B cell (primary cell): Measurements from ENCODE around the gene EFNB3. TPM values are rescaled to one million over a fixed set of nuclear protein-coding genes. Genes with fewer than 3 reads are reported as not detected.
A peak's percentile ranks its signal among the peaks of the same experiment; 100 is the strongest.

Experiments used
- ATAC-seq: fragments of 200-7000 bp; cut with Tn5 transposase; one replicate; pipeline ENCODE4 v1.10.0; 2021; ENCODE audit warnings: low read depth, mild to moderate bottlenecking, moderate number of reproducible peaks, moderate library complexity
- CTCF ChIA-PET: fragments of 350-600 bp; sonication (Branson Sonifier 250); formaldehyde crosslinking; loops from one replicate; lab custom pipeline; 2021; ENCODE audit warnings: antibody characterized with exemption, inconsistent platforms; lab: Charles Lee
- POLR2A ChIA-PET: fragments of 350-600 bp; sonication (Branson Sonifier 250); formaldehyde crosslinking; loops from one replicate; lab custom pipeline; 2021; ENCODE audit warnings: antibody characterized with exemption; lab: Charles Lee
- DNase-seq: peaks from one replicate; pipeline ENCODE4 v3.0.0; 2013
- H2AFZ ChIP-seq: 2 replicates; pipeline ENCODE4 v1.6.1; 2012; ENCODE audit warnings: mild to moderate bottlenecking, low read depth, low read length; ENCODE audit not compliant: insufficient read depth, poor library complexity, severe bottlenecking
- H3K27ac ChIP-seq, 2 donors: 1 replicate in 1 of 2; 2 replicates in 1 of 2; pipeline ENCODE4 v1.5.1; 2012 to 2013; ENCODE audit warnings: low read length in 2 of 2, mild to moderate bottlenecking in 2 of 2, moderate library complexity in 1 of 2
- H3K27me3 ChIP-seq, 4 experiments: fragments of 200-600 bp in 1 of 4; sonication (generic) in 1 of 4; replicated peaks in 1 of 4; 1 replicate in 2 of 4; 2 replicates in 2 of 4; pipeline versions ENCODE4 v1.6.1 to v1.7.0; 2013 to 2016; ENCODE audit warnings: low read length in 3 of 4, mild to moderate bottlenecking in 2 of 4, mixed read lengths in 1 of 4, moderate library complexity in 1 of 4; ENCODE audit not compliant: insufficient read depth in 4 of 4, control insufficient read depth in 3 of 4; ENCODE audit errors: control extremely low read depth in 1 of 4
- H3K36me3 ChIP-seq, 2 experiments: replicated peaks in 1 of 2; 1 replicate in 1 of 2; 2 replicates in 1 of 2; pipeline versions ENCODE4 v1.6.1 to v1.7.1; 2013; ENCODE audit warnings: low read length in 1 of 2; ENCODE audit not compliant: insufficient read depth in 2 of 2, control insufficient read depth in 1 of 2; ENCODE audit errors: control extremely low read depth in 1 of 2, extremely low read depth in 1 of 2
- H3K4me1 ChIP-seq, 2 donors: fragments of 200-600 bp in 1 of 2; sonication (generic) in 1 of 2; 1 replicate in 1 of 2; 2 replicates in 1 of 2; pipeline versions ENCODE4 v1.5.1 to v1.6.1; 2013 to 2017; ENCODE audit warnings: low read length in 2 of 2; ENCODE audit not compliant: control insufficient read depth in 2 of 2, insufficient read depth in 2 of 2
- H3K4me2 ChIP-seq: replicated peaks from 2 replicates; pipeline ENCODE3; 2012; ENCODE audit warnings: mild to moderate bottlenecking, low read depth, low read length; ENCODE audit not compliant: poor library complexity, severe bottlenecking
- H3K4me3 ChIP-seq, 5 experiments: fragments of 200-600 bp in 1 of 5; sonication (generic) in 1 of 5; 1 replicate in 3 of 5; 2 replicates in 2 of 5; pipeline versions ENCODE4 v1.5.1 to v1.7.0; 2011 to 2016; ENCODE audit warnings: low read length in 4 of 5, mild to moderate bottlenecking in 4 of 5, low read depth in 2 of 5, control low read depth in 1 of 5, moderate library complexity in 1 of 5; ENCODE audit not compliant: insufficient read depth in 1 of 5; ENCODE audit errors: control extremely low read depth in 1 of 5, extremely low read depth in 1 of 5
- H3K79me2 ChIP-seq: fragments of 200-600 bp; sonication (generic); one replicate; pipeline ENCODE4 v1.6.0; 2016; ENCODE audit warnings: low read length; ENCODE audit not compliant: control insufficient read depth, insufficient read depth
- H3K9ac ChIP-seq: fragments of 200-600 bp; sonication (generic); 2 replicates; pipeline ENCODE4 v1.6.1; 2017; ENCODE audit warnings: mild to moderate bottlenecking, low read length, moderate library complexity
- H3K9me3 ChIP-seq, 3 donors: one replicate each; pipeline versions ENCODE4 v1.6.1 to v1.7.1; 2013; ENCODE audit warnings: low read length in 2 of 3; ENCODE audit not compliant: control insufficient read depth in 2 of 3, insufficient read depth in 1 of 3; ENCODE audit errors: control extremely low read depth in 1 of 3
- H4K20me1 ChIP-seq: 2 replicates; pipeline ENCODE4 v1.6.0; 2012; ENCODE audit warnings: mild to moderate bottlenecking, low read length; ENCODE audit not compliant: insufficient read depth, control insufficient read depth, poor library complexity, severe bottlenecking
- H3K27ac Mint-ChIP-seq: one replicate; pipeline ENCODE4 v1.8.0; 2021; ENCODE audit warnings: mixed read lengths
- H3K27me3 Mint-ChIP-seq: one replicate; pipeline ENCODE4 v1.8.0; 2021; ENCODE audit warnings: mixed read lengths
- H3K4me1 Mint-ChIP-seq: one replicate; pipeline ENCODE4 v1.8.0; 2021; ENCODE audit warnings: mixed read lengths
- H3K4me3 Mint-ChIP-seq: one replicate; pipeline ENCODE4 v1.8.0; 2021; ENCODE audit warnings: mixed read lengths
- H3K9me3 Mint-ChIP-seq: one replicate; pipeline ENCODE4 v1.8.0; 2022; ENCODE audit warnings: mixed read lengths; ENCODE audit not compliant: insufficient read depth
- CTCF ChIP-seq: fragments of 200-600 bp; IDR thresholded peaks from one replicate; pipeline ENCODE4 v1.8.0; 2022; ENCODE audit warnings: antibody characterized with exemption, mild to moderate bottlenecking
- EZH2 ChIP-seq: IDR thresholded peaks from 2 replicates; pipeline ENCODE4 v1.6.1; 2012; ENCODE audit warnings: borderline replicate concordance, low read depth, mild to moderate bottlenecking, moderate library complexity, low read length; ENCODE audit not compliant: insufficient read depth, poor library complexity, severe bottlenecking
- WGBS: methylation state at CpG from one replicate; pipeline ENCODE4 v1.1.5; 2013; ENCODE audit warnings: missing lambda C conversion rate; ENCODE audit not compliant: insufficient coverage; 5-methylcytosine and 5-hydroxymethylcytosine counted together
- intact Hi-C: fragments of 100-400 bp; cut with micrococcal nuclease; formaldehyde crosslinking; loops from one replicate; pipeline ENCODE4 v1.10.0; 2022
- polyA plus RNA-seq: library from polyadenylated mRNA; depleted of rRNA; stranded (reverse); fragments of >200 nt; gene quantifications from 2 replicates; pipeline ENCODE4 v1.2.3, GENCODE V29; 2012
- total RNA-seq, 2 donors: library from RNA; stranded (reverse); fragments of 120-200 nt in 1 of 2; gene quantifications; 1 replicate in 1 of 2; 2 replicates in 1 of 2; pipeline versions ENCODE4 v1.2.3 to v1.2.4, GENCODE V29; 2013 to 2022

The EFNB3 gene
- total and polyA plus RNA-seq, 2 donors (not counting 1 experiment from before 2014, with no cell fraction given): not detected

- H3K4me1 ChIP-seq: no peaks in the 10 kb centered on the region
- H3K79me2 ChIP-seq: no peaks in the 10 kb centered on the region
- H3K36me3 ChIP-seq: no peaks in the 10 kb centered on the region
- no peak overlapping the region for H3K4me3 Mint-ChIP-seq
- H3K9me3 ChIP-seq: no peaks in the 10 kb centered on the region
- no peaks in the 10 kb centered on the region for H4K20me1 ChIP-seq
- no peak overlapping the region for H2AFZ ChIP-seq
- H3K27ac ChIP-seq: no peak overlapping the region
- no peak overlapping the region for H3K4me3 ChIP-seq
- POLR2A ChIA-PET: interaction anchor here (0.6 kb wide), 1 partner anchor 1284 kb away, joined by 3 read pairs; no protein-coding TSS in a partner anchor
- TF ChIP-seq CTCF (no peak), EZH2 (no peak)
- no peak overlapping the region for H3K4me2 ChIP-seq
- no peak overlapping the region for H3K27ac Mint-ChIP-seq
- peaks cover 0 to 5% (median 0%) of the 10 kb centered on the region in 4 experiments for H3K27me3 ChIP-seq
- ATAC-seq (no peak), DNase-seq (no peak)
- intact Hi-C loops: loop anchor here (5.0 to 10.0 kb wide), 2 partner anchors 145 to 303 kb away; partner anchors contain the start of gene CHD3
- no peaks in the 10 kb centered on the region for H3K9me3 Mint-ChIP-seq
- peaks cover 38% of the 10 kb centered on the region for H3K27me3 Mint-ChIP-seq
- no peaks in the 10 kb centered on the region for H3K4me1 Mint-ChIP-seq
- WGBS: 81% methylated on average over 9 of the region's 14 CpGs
- CTCF ChIA-PET: interaction anchor here (0.7 kb wide), 1 partner anchor 9 kb away, joined by 3 read pairs; no protein-coding TSS in a partner anchor
- H3K9ac ChIP-seq: no peak overlapping the region
Measured at GRCh38 chr17:7739746-7740145, 34.7 kb downstream of the EFNB3 start.

GRCh38 chr17:7740481-7741001, 35.5 kb downstream of the EFNB3 start:
- Histone ChIP-seq H3K4me3 (no peak overlapping the region), H3K9me3 (no peaks in the 10 kb centered on the region), H3K4me2 (no peak overlapping the region), H3K79me2 (no peaks in the 10 kb centered on the region), H2AFZ (no peak overlapping the region), H3K27me3 (peaks cover 0 to 5% (median 0%) of the 10 kb centered on the region in 4 experiments), H3K27ac (no peak overlapping the region), H3K36me3 (no peaks in the 10 kb centered on the region), H4K20me1 (no peaks in the 10 kb centered on the region), H3K4me1 (no peaks in the 10 kb centered on the region), H3K9ac (no peak overlapping the region)
- no peak for DNase-seq
- WGBS: 84% methylated on average over 37 of the region's 42 CpGs
- no peaks in the 10 kb centered on the region for H3K4me1 Mint-ChIP-seq
- no peaks in the 10 kb centered on the region for H3K9me3 Mint-ChIP-seq
- ChIA-PET CTCF (no interaction called here), POLR2A (no interaction called here)
- intact Hi-C loops: loop anchor here (5.0 to 10.0 kb wide), 2 partner anchors 144 to 302 kb away; partner anchors contain the start of gene CHD3
- TF ChIP-seq CTCF (no peak), EZH2 (no peak)
- peak overlapping the region; percentile 46 for H3K27ac Mint-ChIP-seq
- H3K27me3 Mint-ChIP-seq: peaks cover 38% of the 10 kb centered on the region
- H3K4me3 Mint-ChIP-seq: no peak overlapping the region
- no peak for ATAC-seq
